PC-3 (cell line): Measurements from ENCODE around the gene NDUFV1. TPM values are rescaled to one million over a fixed set of nuclear protein-coding genes. Genes with fewer than 3 reads are reported as not detected.
"Not testable (repeated sequence)": the region's sequence is repeated elsewhere in the genome, so short reads cannot be mapped to it uniquely, and the experiment has no call there.

Source experiments
- ATAC-seq: fragments of 200-7000 bp; cut with Tn5 transposase; 2 replicates; pipeline ENCODE4 v1.9.1; 2020; ENCODE audit warnings: mild to moderate bottlenecking, moderate library complexity
- BruUV-seq: library from RNA; stranded (reverse); fragments of 400-500 nt; replicated peaks from 2 replicates; lab custom pipeline; 2021; lab: Mats Ljungman, UMichigan
- CTCF ChIA-PET: fragments of 300-600 bp; sonication (Branson Sonifier 250); formaldehyde crosslinking; loops from one replicate; lab custom pipeline; 2022; ENCODE audit warnings: antibody characterized with exemption; lab: Charles Lee
- POLR2A ChIA-PET: fragments of 300-600 bp; sonication (Branson Sonifier 250); formaldehyde crosslinking; loops from one replicate; lab custom pipeline; 2022; ENCODE audit warnings: antibody characterized with exemption; ENCODE audit not compliant: unreplicated experiment; lab: Charles Lee
- DNase-seq: peaks from one replicate; pipeline ENCODE4 v3.0.0-alpha.2; 2015
- H2AFZ ChIP-seq: fragments of 300-600 bp; sonication (generic); 2 replicates; pipeline ENCODE4 v1.6.0; 2016; ENCODE audit warnings: antibody characterized with exemption, low read length
- H3F3A ChIP-seq: fragments of 300-600 bp; sonication (generic); one replicate; pipeline ENCODE4 v1.6.0; 2017; ENCODE audit warnings: antibody characterized with exemption, low read length, control low read depth, mild to moderate bottlenecking; ENCODE audit not compliant: unreplicated experiment
- H3K27ac ChIP-seq: fragments of 300-600 bp; sonication (generic); 2 replicates; pipeline ENCODE4 v1.5.1; 2016; ENCODE audit warnings: mild to moderate bottlenecking, low read length
- H3K27me3 ChIP-seq: fragments of 300-600 bp; sonication (generic); 2 replicates; pipeline ENCODE4 v1.6.1; 2016; ENCODE audit warnings: low read length, mixed read lengths
- H3K36me3 ChIP-seq: fragments of 300-600 bp; sonication (generic); 2 replicates; pipeline ENCODE4 v1.6.1; 2016; ENCODE audit warnings: low read depth, mixed run types, low read length, mixed read lengths
- H3K4me1 ChIP-seq: fragments of 300-600 bp; sonication (generic); 2 replicates; pipeline ENCODE4 v1.5.1; 2016; ENCODE audit warnings: low read length; ENCODE audit not compliant: insufficient read depth
- H3K4me2 ChIP-seq: fragments of 300-600 bp; sonication (generic); 2 replicates; pipeline ENCODE4 v1.6.0; 2016; ENCODE audit warnings: low read length
- H3K4me3 ChIP-seq: fragments of 300-600 bp; sonication (generic); 2 replicates; pipeline ENCODE4 v1.5.1; 2016; ENCODE audit warnings: mild to moderate bottlenecking, low read length, mixed read lengths
- H3K79me2 ChIP-seq: fragments of 300-600 bp; sonication (generic); 2 replicates; pipeline ENCODE4 v1.6.1; 2017; ENCODE audit warnings: low read length, mixed read lengths
- H3K9ac ChIP-seq: fragments of 300-600 bp; sonication (generic); 2 replicates; pipeline ENCODE4 v1.6.0; 2016; ENCODE audit warnings: mild to moderate bottlenecking, low read length
- H3K9me2 ChIP-seq: fragments of 300-600 bp; sonication (generic); replicated peaks from 2 replicates; pipeline ENCODE4 v1.6.1; 2016; ENCODE audit warnings: mixed run types, low read length, mixed read lengths
- H3K9me3 ChIP-seq: fragments of 300-600 bp; sonication (generic); 2 replicates; pipeline ENCODE4 v1.6.1; 2016; ENCODE audit warnings: low read length, mixed read lengths
- H4K20me1 ChIP-seq: fragments of 300-600 bp; sonication (generic); 2 replicates; pipeline ENCODE4 v1.6.1; 2016; ENCODE audit warnings: low read length, mixed read lengths
- CTCF ChIP-seq: fragments of 300-600 bp; sonication (generic); conservative IDR thresholded peaks from 2 replicates; pipeline ENCODE4 v1.5.1; 2017; ENCODE audit warnings: antibody characterized with exemption, low read depth, mild to moderate bottlenecking, low read length
- EZH2 ChIP-seq: fragments of 300-600 bp; sonication (generic); IDR thresholded peaks from one replicate; pipeline ENCODE4 v1.6.1; 2017; ENCODE audit warnings: antibody characterized with exemption, mild to moderate bottlenecking, low read length; ENCODE audit not compliant: unreplicated experiment
- EZH2phosphoT487 ChIP-seq: fragments of 300-600 bp; sonication (generic); IDR thresholded peaks from 2 replicates; pipeline ENCODE4 v1.6.1; 2018; ENCODE audit warnings: mild to moderate bottlenecking, antibody characterized with exemption, low read length, borderline replicate concordance
- intact Hi-C: fragments of 100-400 bp; cut with micrococcal nuclease; formaldehyde crosslinking; loops from 2 replicates; pipeline ENCODE4 v1.9.0; 2023
- total RNA-seq: library from RNA; depleted of rRNA; stranded (reverse); fragments of >200 nt; gene quantifications from 2 replicates; pipeline ENCODE4 v1.2.3, GENCODE V29; 2014

NDUFV1 gene
- total RNA-seq, 1 experiment from 2014 or later: 499 TPM

DNA sequence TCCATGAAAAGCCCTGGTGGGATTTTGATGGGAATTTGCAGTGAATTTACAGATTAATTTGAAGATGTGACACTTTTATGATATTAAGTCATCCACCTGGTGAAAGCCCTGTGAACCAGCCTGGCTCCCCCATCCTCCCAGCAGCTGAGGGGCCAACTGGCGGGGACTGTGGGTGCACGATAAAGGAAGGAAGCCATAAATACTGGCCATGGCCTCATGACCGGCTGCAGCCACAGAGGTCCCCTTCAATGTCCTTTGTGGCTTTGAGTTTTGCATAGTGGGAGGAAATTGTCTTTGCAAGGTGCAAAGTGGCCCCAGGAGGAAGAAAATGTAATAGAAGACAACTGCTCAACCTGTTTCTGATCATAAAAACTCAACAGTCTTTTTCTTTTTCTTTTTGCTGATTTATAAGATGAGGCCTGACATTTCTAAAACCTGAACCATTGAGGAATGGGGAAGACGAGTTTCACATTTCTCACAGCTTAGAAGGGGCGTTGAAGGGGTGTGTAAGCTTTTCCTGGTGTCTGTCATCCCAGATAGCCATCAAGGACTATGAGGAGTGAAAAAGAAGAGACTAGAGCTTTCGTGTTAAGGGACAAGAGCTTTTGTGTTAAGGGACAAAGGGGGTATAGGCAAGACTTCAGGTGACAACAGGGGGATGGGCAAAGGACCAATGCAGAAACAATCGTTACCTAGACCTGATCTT is 6.3 kb upstream of the NDUFV1 start:
- POLR2A ChIA-PET: no interaction called here
- intact Hi-C loops: no loop called here
- Histone ChIP-seq H3F3A (no peaks in the 10 kb centered on the region), H3K36me3 (no peaks in the 10 kb centered on the region), H3K27ac (no peak overlapping the region), H3K9ac (no peak overlapping the region), H3K4me2 (no peak overlapping the region), H3K4me3 (no peak overlapping the region), H4K20me1 (no peaks in the 10 kb centered on the region), H3K9me3 (no peaks in the 10 kb centered on the region), H3K9me2 (no peaks in the 10 kb centered on the region), H3K79me2 (no peaks in the 10 kb centered on the region), H2AFZ (no peak overlapping the region), H3K4me1 (no peaks in the 10 kb centered on the region), H3K27me3 (peaks cover 7% of the 10 kb centered on the region; the same call in 1 of the 2 replicates)
- CTCF ChIA-PET: no interaction called here
- no peak for DNase-seq
- TF ChIP-seq EZH2phosphoT487 (no peak), CTCF (no peak), EZH2 (no peak)
- no TSS peak for BruUV-seq
- no peak for ATAC-seq

DNA sequence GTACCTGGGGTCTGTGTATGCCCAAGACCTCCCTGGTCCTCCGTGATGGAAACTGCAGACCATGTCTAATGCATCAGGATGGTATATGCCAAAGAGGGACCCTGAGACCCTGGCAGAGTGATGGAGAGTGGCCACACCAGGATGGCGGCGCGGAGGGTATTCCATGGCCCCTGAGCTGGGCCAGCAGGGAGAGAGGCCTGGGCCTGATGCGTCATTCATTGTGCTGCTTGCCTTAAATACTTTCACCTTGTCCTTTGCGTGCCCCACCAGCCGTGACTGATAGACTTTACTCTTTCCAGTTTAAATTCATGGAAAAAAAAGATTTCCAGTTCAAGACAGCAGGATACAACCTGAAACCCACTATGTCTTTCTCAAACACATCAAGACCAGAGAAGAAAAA is 5.6 kb upstream of the NDUFV1 start:
- H3K9me3 ChIP-seq: no peaks in the 10 kb centered on the region
- no TSS peak for BruUV-seq
- POLR2A ChIA-PET: no interaction called here
- H2AFZ ChIP-seq: no peak overlapping the region
- no peak overlapping the region for H3K27ac ChIP-seq
- H3K4me1 ChIP-seq: 0 out of 2 replicates have a peak, but pooled peaks cover 5% of the 10 kb centered on the region
- no peak for DNase-seq
- no peaks in the 10 kb centered on the region for H3K9me2 ChIP-seq
- intact Hi-C loops: no loop called here
- no peak overlapping the region for H3K4me2 ChIP-seq
- H3K79me2 ChIP-seq: no peaks in the 10 kb centered on the region
- CTCF ChIA-PET: no interaction called here
- H4K20me1 ChIP-seq: no peaks in the 10 kb centered on the region
- ATAC-seq: no peak
- H3F3A ChIP-seq: no peaks in the 10 kb centered on the region
- no peak overlapping the region for H3K9ac ChIP-seq
- no peaks in the 10 kb centered on the region for H3K36me3 ChIP-seq
- H3K4me3 ChIP-seq: no peak overlapping the region
- H3K27me3 ChIP-seq: peaks cover 7% of the 10 kb centered on the region; the same call in 1 of the 2 replicates
- TF ChIP-seq EZH2: no peak
- no peak for TF ChIP-seq CTCF
- no peak for TF ChIP-seq EZH2phosphoT487

- H3K9me3 ChIP-seq, H2AFZ ChIP-seq, POLR2A ChIA-PET, ATAC-seq, H3K9me2 ChIP-seq, intact Hi-C loops, H3K9ac ChIP-seq, H3F3A ChIP-seq, DNase-seq, H4K20me1 ChIP-seq, H3K4me3 ChIP-seq, H3K36me3 ChIP-seq, H3K27ac ChIP-seq, BruUV-seq, H3K27me3 ChIP-seq, H3K4me2 ChIP-seq, CTCF ChIA-PET: not testable (repeated sequence)
- Histone ChIP-seq H3K79me2 (peaks cover 23% of the 10 kb centered on the region), H3K4me1 (peaks cover 16% of the 10 kb centered on the region; the same call in 1 of the 2 replicates)
Measured at GRCh38 chr11:67604119-67604518, 2.6 kb upstream of the NDUFV1 start.
